ENCODE measurements around the gene CDON. TPM values are rescaled to one million over a fixed set of nuclear protein-coding genes. Genes with fewer than 3 reads are reported as not detected.

Gene CDON
- total RNA-seq, 1 experiment from 2014 or later, result 17.1 TPM

DNA sequence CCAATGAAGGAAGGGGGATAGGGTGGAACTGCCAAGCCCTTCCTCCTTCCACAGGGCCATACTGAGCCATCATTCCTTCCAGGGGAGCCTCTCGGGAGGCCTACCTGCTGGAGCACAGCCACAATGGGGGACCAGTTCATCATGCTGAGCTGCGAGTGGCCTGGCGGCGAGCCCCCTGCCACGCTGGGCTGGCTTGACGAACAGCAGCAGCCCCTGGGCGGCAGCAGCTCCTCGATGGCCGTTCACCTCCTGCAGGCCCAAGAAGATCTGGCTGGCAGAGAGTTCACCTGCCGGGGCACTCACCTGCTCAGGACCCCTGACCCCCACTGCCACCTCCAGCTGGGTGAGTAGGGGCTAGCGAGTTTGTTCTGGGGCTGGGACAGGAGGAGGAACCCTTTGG is 110.9 kb downstream of the CDON start:
- BruUV-seq (replicated peaks), result no TSS peak

DNA sequence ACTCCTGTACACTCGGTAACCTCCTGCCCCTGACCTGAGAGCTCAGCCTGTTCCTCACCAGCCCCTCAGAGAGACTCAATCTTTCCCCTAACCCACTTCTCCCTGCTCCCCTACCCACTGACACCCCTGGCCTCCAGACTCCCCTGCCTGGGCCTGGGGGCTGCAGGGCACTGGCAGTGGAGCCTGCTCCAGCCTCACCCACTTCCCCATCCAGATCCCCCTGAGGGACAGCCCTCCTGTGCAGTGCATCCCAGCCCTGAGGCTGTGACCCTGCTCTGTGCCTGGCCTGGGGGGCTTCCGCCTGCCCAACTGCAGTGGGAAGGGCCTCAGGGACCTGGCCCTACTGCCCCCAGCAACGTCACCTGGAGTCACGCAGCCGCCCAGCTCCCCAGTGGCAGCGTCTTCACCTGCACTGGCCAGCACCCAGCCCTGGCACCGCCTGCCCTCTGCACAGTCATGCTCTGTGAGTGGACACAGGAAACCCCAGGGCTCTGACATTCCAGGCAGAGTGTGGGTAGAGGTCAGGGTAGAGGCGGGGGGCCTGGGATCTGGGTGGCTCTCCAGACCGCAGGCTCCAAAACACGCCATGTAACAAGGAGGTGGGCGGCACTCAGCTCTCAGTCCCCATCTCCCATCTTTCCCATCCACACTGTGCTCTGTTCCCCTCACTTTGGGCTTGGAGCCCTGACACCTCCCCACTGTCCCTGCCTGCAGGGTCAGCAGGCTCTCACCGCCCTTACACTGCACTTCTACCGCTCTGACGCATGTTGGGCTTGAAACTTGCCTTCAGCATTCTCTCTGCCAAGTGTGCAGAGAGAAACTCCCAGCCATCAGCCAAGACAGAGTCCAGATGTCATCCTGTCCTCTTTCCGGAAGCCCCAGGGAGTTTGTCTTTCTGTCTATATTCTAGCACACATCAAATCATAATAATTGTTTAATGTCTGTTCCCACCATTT is 111.7 kb downstream of the CDON start:
- in situ Hi-C loops (cut with HindIII; ENCODE audit: low pct_unique_long_range_greater_than_20kb, low sequenced_read_pairs), result no loop called here
- ATAC-seq (peak; percentile 38), DNase-seq (ENCODE audit: low read depth, low spot score) (no peak)
- H3K4me3 ChIP-seq (ENCODE audit: low read depth in 2 of 2, low read length in 2 of 2), result no peak overlapping the region
- H3K27ac ChIP-seq (ENCODE audit: low read length), result no peak overlapping the region
- no TSS peak for BruUV-seq (replicated peaks)
- CTCF ChIA-PET, result interaction anchor here (1.1 kb wide), 1 partner anchor 9 kb away, joined by 3 read pairs; no protein-coding TSS in a partner anchor
- H3K36me3 ChIP-seq (ENCODE audit: control insufficient read depth, insufficient read depth, low read length), result no peaks in the 10 kb centered on the region
- no peaks in the 10 kb centered on the region for H3K27me3 ChIP-seq (ENCODE audit: control insufficient read depth, insufficient read depth, low read length)
- TF ChIP-seq POLR2AphosphoS5 (IDR thresholded peaks at IDR 0.05; ENCODE audit: low read depth, low read length), result no peak
- TF ChIP-seq TCF7L2 (IDR thresholded peaks at IDR 0.05; ENCODE audit: low read depth, low read length), result no peak
- TF ChIP-seq CTCF (IDR thresholded peaks at IDR 0.05), result no peak
- TF ChIP-seq, protein P1, sequence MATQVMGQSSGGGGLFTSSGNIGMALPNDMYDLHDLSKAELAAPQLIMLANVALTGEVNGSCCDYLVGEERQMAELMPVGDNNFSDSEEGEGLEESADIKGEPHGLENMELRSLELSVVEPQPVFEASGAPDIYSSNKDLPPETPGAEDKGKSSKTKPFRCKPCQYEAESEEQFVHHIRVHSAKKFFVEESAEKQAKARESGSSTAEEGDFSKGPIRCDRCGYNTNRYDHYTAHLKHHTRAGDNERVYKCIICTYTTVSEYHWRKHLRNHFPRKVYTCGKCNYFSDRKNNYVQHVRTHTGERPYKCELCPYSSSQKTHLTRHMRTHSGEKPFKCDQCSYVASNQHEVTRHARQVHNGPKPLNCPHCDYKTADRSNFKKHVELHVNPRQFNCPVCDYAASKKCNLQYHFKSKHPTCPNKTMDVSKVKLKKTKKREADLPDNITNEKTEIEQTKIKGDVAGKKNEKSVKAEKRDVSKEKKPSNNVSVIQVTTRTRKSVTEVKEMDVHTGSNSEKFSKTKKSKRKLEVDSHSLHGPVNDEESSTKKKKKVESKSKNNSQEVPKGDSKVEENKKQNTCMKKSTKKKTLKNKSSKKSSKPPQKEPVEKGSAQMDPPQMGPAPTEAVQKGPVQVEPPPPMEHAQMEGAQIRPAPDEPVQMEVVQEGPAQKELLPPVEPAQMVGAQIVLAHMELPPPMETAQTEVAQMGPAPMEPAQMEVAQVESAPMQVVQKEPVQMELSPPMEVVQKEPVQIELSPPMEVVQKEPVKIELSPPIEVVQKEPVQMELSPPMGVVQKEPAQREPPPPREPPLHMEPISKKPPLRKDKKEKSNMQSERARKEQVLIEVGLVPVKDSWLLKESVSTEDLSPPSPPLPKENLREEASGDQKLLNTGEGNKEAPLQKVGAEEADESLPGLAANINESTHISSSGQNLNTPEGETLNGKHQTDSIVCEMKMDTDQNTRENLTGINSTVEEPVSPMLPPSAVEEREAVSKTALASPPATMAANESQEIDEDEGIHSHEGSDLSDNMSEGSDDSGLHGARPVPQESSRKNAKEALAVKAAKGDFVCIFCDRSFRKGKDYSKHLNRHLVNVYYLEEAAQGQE (IDR thresholded peaks at IDR 0.05; ENCODE audit: insufficient read depth in 1 of 2, low read depth in 2 of 2, low read length in 1 of 2), result no peak
- TF ChIP-seq SIN3A (IDR thresholded peaks at IDR 0.05; ENCODE audit: borderline replicate concordance, insufficient read depth, low read depth, low read length), result no peak
- no peaks in the 10 kb centered on the region for H3K4me1 ChIP-seq (ENCODE audit: control insufficient read depth, insufficient read depth, low read length)
- POLR2A ChIA-PET, result no interaction called here
- intact Hi-C loops (cut with micrococcal nuclease; ENCODE audit: unreplicated experiment), result no loop called here
- H3K9me3 ChIP-seq (ENCODE audit: control insufficient read depth, insufficient read depth, low read depth, low read length), result no peaks in the 10 kb centered on the region

More for the DNA sequence above, 110.9 kb downstream of the CDON start:
- TF ChIP-seq CTCF (IDR thresholded peaks at IDR 0.05), result no peak
- TF ChIP-seq TCF7L2 (IDR thresholded peaks at IDR 0.05; ENCODE audit: low read depth, low read length), result no peak
- TF ChIP-seq SIN3A (IDR thresholded peaks at IDR 0.05; ENCODE audit: borderline replicate concordance, insufficient read depth, low read depth, low read length), result no peak
- no peak for TF ChIP-seq POLR2AphosphoS5 (IDR thresholded peaks at IDR 0.05; ENCODE audit: low read depth, low read length)
- TF ChIP-seq, protein P1 (IDR thresholded peaks at IDR 0.05; ENCODE audit: insufficient read depth in 1 of 2, low read depth in 2 of 2, low read length in 1 of 2), result no peak
- intact Hi-C loops (cut with micrococcal nuclease; ENCODE audit: unreplicated experiment) (no loop called here), in situ Hi-C loops (cut with HindIII; ENCODE audit: low pct_unique_long_range_greater_than_20kb, low sequenced_read_pairs) (no loop called here)
- H3K27me3 ChIP-seq (ENCODE audit: control insufficient read depth, insufficient read depth, low read length), result no peaks in the 10 kb centered on the region
- H3K9me3 ChIP-seq (ENCODE audit: control insufficient read depth, insufficient read depth, low read depth, low read length), result no peaks in the 10 kb centered on the region
- DNase-seq (ENCODE audit: low read depth, low spot score) (no peak), ATAC-seq (no peak)
- H3K36me3 ChIP-seq (ENCODE audit: control insufficient read depth, insufficient read depth, low read length), result no peaks in the 10 kb centered on the region
- ChIA-PET CTCF (interaction anchor here (1.1 kb wide), 1 partner anchor 10 kb away, joined by 3 read pairs; no protein-coding TSS in a partner anchor), POLR2A (no interaction called here)
- no peaks in the 10 kb centered on the region for H3K4me1 ChIP-seq (ENCODE audit: control insufficient read depth, insufficient read depth, low read length)
- H3K4me3 ChIP-seq (ENCODE audit: low read depth in 2 of 2, low read length in 2 of 2), result no peak overlapping the region
- no peak overlapping the region for H3K27ac ChIP-seq (ENCODE audit: low read length)

Data from Panc1 (cell line).